GM23248 (cell line): Measurements from ENCODE around the gene CARMIL1. TPM values are rescaled to one million over a fixed set of nuclear protein-coding genes. Genes with fewer than 3 reads are reported as not detected.

ENCODE experiments used
- DNase-seq: peaks from one replicate; pipeline ENCODE4 v3.0.0-alpha.2; 2015
- H2AFZ ChIP-seq: fragments of 200-600 bp; sonication (generic); 2 replicates; pipeline ENCODE4 v1.6.1; 2016; ENCODE audit warnings: antibody characterized with exemption
- H3F3A ChIP-seq: fragments of 200-600 bp; sonication (generic); 2 replicates; pipeline ENCODE4 v1.6.1; 2016; ENCODE audit warnings: mild to moderate bottlenecking, antibody characterized with exemption, mixed run types; ENCODE audit not compliant: insufficient read depth
- H3K27ac ChIP-seq: fragments of 200-600 bp; sonication (generic); 2 replicates; pipeline ENCODE4 v1.5.1; 2016; ENCODE audit warnings: mild to moderate bottlenecking
- H3K27me3 ChIP-seq: fragments of 200-600 bp; sonication (generic); replicated peaks from 2 replicates; pipeline ENCODE4 v1.6.1; 2016; ENCODE audit warnings: mild to moderate bottlenecking; ENCODE audit not compliant: insufficient read depth
- H3K36me3 ChIP-seq: fragments of 200-600 bp; sonication (generic); 2 replicates; pipeline ENCODE4 v1.6.1; 2016; ENCODE audit warnings: low read depth, mild to moderate bottlenecking
- H3K4me1 ChIP-seq: fragments of 200-600 bp; sonication (generic); 2 replicates; pipeline ENCODE4 v1.6.1; 2016; ENCODE audit warnings: mild to moderate bottlenecking; ENCODE audit not compliant: insufficient read depth
- H3K4me2 ChIP-seq: fragments of 200-600 bp; sonication (generic); one replicate; pipeline ENCODE4 v1.6.1; 2016; ENCODE audit warnings: mild to moderate bottlenecking; ENCODE audit not compliant: unreplicated experiment
- H3K4me3 ChIP-seq: fragments of 200-600 bp; sonication (generic); 2 replicates; pipeline ENCODE4 v1.5.1; 2016; ENCODE audit warnings: mild to moderate bottlenecking
- H3K79me2 ChIP-seq: fragments of 200-600 bp; sonication (generic); 2 replicates; pipeline ENCODE4 v1.6.1; 2016; ENCODE audit warnings: mild to moderate bottlenecking; ENCODE audit not compliant: insufficient read depth
- H3K9ac ChIP-seq: fragments of 200-600 bp; sonication (generic); 2 replicates; pipeline ENCODE4 v1.6.1; 2016; ENCODE audit warnings: mild to moderate bottlenecking
- H3K9me2 ChIP-seq: fragments of 200-600 bp; sonication (generic); 2 replicates; pipeline ENCODE4 v1.6.1; 2016; ENCODE audit warnings: mixed run types, mild to moderate bottlenecking, moderate library complexity; ENCODE audit not compliant: insufficient read depth
- H3K9me3 ChIP-seq: fragments of 200-600 bp; sonication (generic); one replicate; pipeline ENCODE4 v1.6.1; 2017; ENCODE audit warnings: low read depth
- H4K20me1 ChIP-seq: fragments of 200-600 bp; sonication (generic); 2 replicates; pipeline ENCODE4 v1.6.0; 2016; ENCODE audit not compliant: insufficient read depth
- EZH2 ChIP-seq: fragments of 200-600 bp; sonication (generic); IDR thresholded peaks from 2 replicates; pipeline ENCODE4 v1.6.1; 2018; ENCODE audit warnings: antibody characterized with exemption, mild to moderate bottlenecking; ENCODE audit not compliant: insufficient read depth, poor library complexity, severe bottlenecking
- EZH2phosphoT487 ChIP-seq: fragments of 200-600 bp; sonication (generic); IDR thresholded peaks from 2 replicates; pipeline ENCODE4 v1.6.1; 2018; ENCODE audit warnings: antibody characterized with exemption, moderate library complexity, mild to moderate bottlenecking, low read depth; ENCODE audit not compliant: insufficient read depth
- WGBS, 2 experiments: methylation state at CpG; one replicate each; pipeline ENCODE4 v1.1.6; 2015 to 2017; ENCODE audit warnings: low lambda C conversion rate in 2 of 2, low coverage in 1 of 2; ENCODE audit errors: missing lambda C conversion rate in 2 of 2; 5-methylcytosine and 5-hydroxymethylcytosine counted together
- in situ Hi-C: fragments of 300-500 bp; cut with MboI; formaldehyde crosslinking; loops from 2 replicates; pipeline ENCODE4 v1.15.0; 2020
- polyA plus RNA-seq: library from polyadenylated mRNA; unstranded; fragments of >200 nt; fragmentation: Nextera tagmentation; extraction: Ambion mirVana; gene quantifications from 2 replicates; pipeline ENCODE4 v1.2.1, GENCODE V29; 2016
- total RNA-seq: library from RNA; depleted of rRNA; stranded (reverse); fragments of >200 nt; shearing (Covaris generic); gene quantifications from 2 replicates; pipeline ENCODE4 v1.2.3, GENCODE V29; 2014; rRNA removed

The CARMIL1 gene
- total RNA-seq: 6.3 and 10.9 TPM in 2 replicates
- polyA plus RNA-seq: 11.0 and 11.9 TPM in 2 replicates

DNA sequence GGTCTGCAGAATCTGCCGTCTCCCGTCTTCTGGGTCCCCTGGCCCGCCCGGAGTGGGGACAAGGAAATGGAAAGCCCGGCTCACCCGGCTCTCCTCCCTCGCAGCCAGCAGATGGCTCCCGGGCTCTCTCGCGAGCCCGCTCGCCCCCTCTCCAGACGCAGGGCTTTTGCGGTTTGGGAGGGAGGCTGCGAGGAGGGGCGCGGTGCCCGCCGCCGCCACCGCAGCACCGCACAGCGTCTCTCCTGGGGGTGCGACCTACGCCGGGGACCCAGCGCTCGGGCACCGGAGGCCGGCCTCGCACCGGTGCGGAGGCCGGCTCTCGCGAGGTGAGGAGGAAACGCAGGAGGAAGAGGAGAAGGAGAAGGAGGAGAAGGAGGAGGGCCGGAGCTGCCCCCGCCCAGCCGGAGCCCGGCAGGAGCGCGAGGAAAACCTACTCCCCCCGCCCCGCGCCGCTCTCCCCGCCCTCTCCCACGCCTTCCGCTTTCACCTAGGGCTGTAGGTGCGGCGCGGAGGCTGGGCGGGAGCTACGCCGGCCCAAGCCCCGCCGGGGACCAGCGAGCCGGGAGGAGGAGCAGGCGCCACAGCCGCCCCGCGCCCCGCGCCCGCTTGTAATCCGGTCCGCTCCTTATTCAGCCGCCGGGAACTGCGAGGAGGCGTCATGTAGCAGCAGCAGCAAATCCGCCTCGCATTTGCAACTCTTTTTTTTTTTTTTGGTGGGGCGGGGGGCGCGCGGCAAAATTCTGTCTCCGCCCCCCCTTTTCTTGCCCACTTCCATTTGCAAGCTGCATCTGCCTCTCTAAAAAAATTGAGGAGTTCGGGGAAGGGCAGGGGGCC lies at the start of gene CARMIL1:
CARMIL1 (plus strand) TSS at position 461 of the 834 bp plus-strand sequence. CDS start 422 bp downstream, outside the sequence.
- H3K4me3 ChIP-seq: peak within 1 kb of the TSS; percentile 93
- TF ChIP-seq EZH2phosphoT487 (no peak), EZH2 (no peak)
- H3K9ac ChIP-seq: peak within 1 kb of the TSS; percentile 80
- H4K20me1 ChIP-seq: no peaks in the 10 kb centered on the region
- no peaks in the 10 kb centered on the region for H3K79me2 ChIP-seq
- WGBS, 2 experiments: 1 to 2% methylated on average over 58 to 71 of the region's 81 CpGs
- H3K36me3 ChIP-seq: no peaks in the 10 kb centered on the region
- peak; percentile 89 for DNase-seq
- peak within 1 kb of the TSS; percentile 96 for H2AFZ ChIP-seq
- peak within 1 kb of the TSS; percentile 97 for H3K4me2 ChIP-seq
- no peak within 1 kb of the TSS for H3K27ac ChIP-seq
- in situ Hi-C loops: loop anchor here (10.0 kb wide), 1 partner anchor 206 kb away; no protein-coding TSS in a partner anchor
- no peaks in the 10 kb centered on the region for H3K9me2 ChIP-seq
- no peaks in the 10 kb centered on the region for H3K9me3 ChIP-seq
- H3F3A ChIP-seq: peaks cover 18% of the 10 kb centered on the region; the same call in 1 of the 2 replicates
- H3K27me3 ChIP-seq: no peaks in the 10 kb centered on the region
- peaks cover 10% of the 10 kb centered on the region; the same call in 1 of the 2 replicates for H3K4me1 ChIP-seq

DNA sequence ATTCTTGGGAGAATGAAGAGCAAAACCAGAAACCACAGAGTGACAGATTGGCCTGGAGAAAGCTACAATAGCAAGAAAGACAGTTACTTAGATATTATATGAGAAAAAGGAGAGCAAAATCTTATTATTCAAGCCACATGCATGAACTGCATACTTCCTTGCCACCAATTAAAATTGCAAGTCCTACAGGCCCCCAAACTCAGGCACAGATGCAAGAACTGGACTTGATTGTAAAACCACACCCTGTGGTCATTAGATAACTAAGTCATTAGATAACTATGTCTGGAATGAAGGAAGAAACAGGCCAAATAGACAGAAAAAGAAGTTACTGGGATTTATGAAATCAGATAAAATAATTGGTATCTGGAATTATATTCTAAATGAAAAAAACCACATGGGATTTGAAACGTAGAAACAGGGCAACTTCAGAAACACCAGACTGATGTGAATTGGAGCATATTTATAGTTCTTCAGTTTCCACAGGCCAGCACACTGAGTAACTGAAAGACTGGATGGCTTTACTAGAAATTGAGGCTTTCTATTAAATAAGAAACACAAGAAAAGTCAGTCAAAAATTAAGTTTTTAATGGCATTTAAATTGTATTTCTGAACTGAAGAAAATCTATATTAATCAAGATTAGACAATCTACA lies 49.4 kb upstream of the CARMIL1 start:
- peaks cover 41% of the 10 kb centered on the region for H3K4me1 ChIP-seq
- H3K27ac ChIP-seq: peak overlapping the region; percentile 50
- H3K36me3 ChIP-seq: no peaks in the 10 kb centered on the region
- H2AFZ ChIP-seq: peak overlapping the region; percentile 59
- in situ Hi-C loops: no loop called here
- peak overlapping the region; percentile 11; the same call in 1 of the 2 replicates for H3K9ac ChIP-seq
- no peaks in the 10 kb centered on the region for H3K9me3 ChIP-seq
- H3F3A ChIP-seq: peaks cover 16% of the 10 kb centered on the region
- TF ChIP-seq EZH2phosphoT487: no peak
- no peak for TF ChIP-seq EZH2
- H3K4me3 ChIP-seq: no peak overlapping the region; the same call in 1 of the 2 replicates
- peak overlapping the region; percentile 31 for H3K4me2 ChIP-seq
- H3K27me3 ChIP-seq: no peaks in the 10 kb centered on the region
- DNase-seq: peak; percentile 73
- no peaks in the 10 kb centered on the region for H4K20me1 ChIP-seq
- no peaks in the 10 kb centered on the region for H3K79me2 ChIP-seq
- WGBS, 2 experiments: 0 to 2% methylated on average over 1 of the region's 1 CpG
- no peaks in the 10 kb centered on the region for H3K9me2 ChIP-seq

DNA sequence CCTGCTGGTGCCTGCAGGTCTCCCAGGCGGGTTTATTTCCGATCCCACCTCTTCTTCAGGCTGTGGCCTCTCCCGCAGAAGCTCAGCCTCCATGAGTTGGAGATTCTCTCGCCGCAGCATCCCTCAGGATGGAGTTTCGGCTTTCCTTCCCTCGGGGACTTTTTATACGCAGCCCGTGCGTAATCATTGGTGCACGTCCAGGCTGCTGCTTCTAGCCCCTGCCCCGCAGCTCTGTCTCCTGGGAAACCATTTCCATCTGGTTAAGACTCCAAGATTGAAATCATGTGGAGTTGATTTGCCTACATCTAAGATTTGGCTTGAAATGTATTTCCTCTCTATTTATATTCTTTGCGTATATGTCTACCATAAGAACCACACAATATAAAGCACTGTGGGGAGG lies 46.7 kb upstream of the CARMIL1 start:
- peak; percentile 77 for DNase-seq
- peak overlapping the region; percentile 63 for H3K4me2 ChIP-seq

GRCh38 chr6:25233226-25233625 lies 45.9 kb upstream of the CARMIL1 start:
- Histone ChIP-seq H2AFZ (peak overlapping the region; percentile 62; the same call in 1 of the 2 replicates), H3F3A (peaks cover 16% of the 10 kb centered on the region), H3K9me3 (no peaks in the 10 kb centered on the region), H3K36me3 (no peaks in the 10 kb centered on the region), H3K9ac (no peak overlapping the region), H3K4me1 (peaks cover 41% of the 10 kb centered on the region), H3K4me2 (no peak overlapping the region), H3K27me3 (no peaks in the 10 kb centered on the region), H3K9me2 (no peaks in the 10 kb centered on the region), H3K79me2 (no peaks in the 10 kb centered on the region), H3K4me3 (no peak overlapping the region), H3K27ac (no peak overlapping the region), H4K20me1 (no peaks in the 10 kb centered on the region)
- DNase-seq: peak; percentile 19
- TF ChIP-seq EZH2phosphoT487: no peak
- TF ChIP-seq EZH2: no peak
- WGBS, 2 experiments: 51 to 55% methylated on average over 1 of the region's 1 CpG
- in situ Hi-C loops: no loop called here

More for the DNA sequence above, 46.7 kb upstream of the CARMIL1 start:
- Histone ChIP-seq H3K4me1 (peaks cover 41% of the 10 kb centered on the region), H3K27ac (no peak overlapping the region), H2AFZ (peak overlapping the region; percentile 62), H4K20me1 (no peaks in the 10 kb centered on the region), H3K9ac (no peak overlapping the region), H3K27me3 (no peaks in the 10 kb centered on the region), H3K9me3 (no peaks in the 10 kb centered on the region), H3K36me3 (no peaks in the 10 kb centered on the region), H3K79me2 (no peaks in the 10 kb centered on the region), H3K4me3 (peak overlapping the region; percentile 52), H3K9me2 (no peaks in the 10 kb centered on the region), H3F3A (peaks cover 16% of the 10 kb centered on the region)
- in situ Hi-C loops: no loop called here
- TF ChIP-seq EZH2: no peak
- 7 to 14% methylated on average over 13 of the region's 13 CpGs for WGBS, 2 experiments
